HepG2 (cell line): ENCODE results near the gene RAB40C. TPM values are rescaled to one million over a fixed set of nuclear protein-coding genes. Genes with fewer than 3 reads are reported as not detected.

Source experiments
- ATAC-seq: fragments of 200-7000 bp; cut with Tn5 transposase; 3 replicates; pipeline ENCODE4 v1.9.1; 2020; ENCODE audit warnings: mild to moderate bottlenecking, moderate library complexity
- BruUV-seq: library from RNA; stranded (reverse); fragments of 400-500 nt; replicated peaks from 2 replicates; lab custom pipeline; 2021; lab: Mats Ljungman, UMichigan
- CTCF ChIA-PET: fragments of 300-600 bp; formaldehyde crosslinking; extraction: SDS; loops from one replicate; lab custom pipeline; 2021; ENCODE audit warnings: low total read pairs, inconsistent platforms, low intra/inter-chr PET ratio; lab: Yijun Ruan, JAX
- POLR2A ChIA-PET: fragments of 350-600 bp; sonication (Branson Sonifier 250); formaldehyde crosslinking; loops from one replicate; lab custom pipeline; 2020; ENCODE audit warnings: antibody characterized with exemption, inconsistent platforms; lab: Yijun Ruan, JAX
- DNase-seq: peaks from one replicate; pipeline ENCODE4 v3.0.0-alpha.2; 2015; ENCODE audit warnings: low spot score
- FAIRE-seq: peaks from 3 replicates; lab custom pipeline; 2011; peaks lifted over from hg19 to GRCh38; lab: Jason Lieb, UNC
- H2AFZ ChIP-seq: one replicate; pipeline ENCODE4 v1.6.1; 2011; ENCODE audit warnings: low read length, inconsistent platforms
- H3K27ac ChIP-seq: fragments of 300-600 bp; 3 replicates; pipeline ENCODE4 v1.8.0; 2011; ENCODE audit warnings: mixed run types, mild to moderate bottlenecking, mixed read lengths, low read length, inconsistent platforms; ENCODE audit not compliant: insufficient read depth; ENCODE audit errors: extremely low read length
- H3K27me3 ChIP-seq, 2 experiments: fragments of 200-600 bp in 1 of 2; 2 replicates in 1 of 2; 3 replicates in 1 of 2; pipeline versions ENCODE4 v1.6.0 to v1.8.0; 2011; ENCODE audit warnings: low read length in 2 of 2, mild to moderate bottlenecking in 2 of 2, moderate library complexity in 2 of 2, inconsistent platforms in 1 of 2; ENCODE audit not compliant: insufficient read depth in 2 of 2, control insufficient read depth in 1 of 2
- H3K36me3 ChIP-seq, 2 experiments: fragments of 200-600 bp in 1 of 2; replicated peaks in 1 of 2; 2 replicates in 1 of 2; 3 replicates in 1 of 2; pipeline versions ENCODE4 v1.5.1 to v1.8.0; 2011; ENCODE audit warnings: low read length in 2 of 2, inconsistent platforms in 1 of 2; ENCODE audit not compliant: insufficient read depth in 2 of 2, control insufficient read depth in 1 of 2
- H3K4me1 ChIP-seq: 2 replicates; pipeline ENCODE4 v1.5.1; 2012; ENCODE audit warnings: low read length, inconsistent platforms; ENCODE audit not compliant: insufficient read depth
- H3K4me2 ChIP-seq: 2 replicates; pipeline ENCODE4 v1.6.0; 2011; ENCODE audit warnings: low read depth, low read length, inconsistent platforms
- H3K4me3 ChIP-seq, 3 experiments: fragments of 200-600 bp in 1 of 3; sonication (generic), shearing (Covaris generic) in 1 of 3; replicated peaks in 1 of 3; 2 replicates each; pipeline ENCODE4 v1.5.1; 2011 to 2016; ENCODE audit warnings: low read length in 3 of 3, inconsistent platforms in 2 of 3, low read depth in 2 of 3, mild to moderate bottlenecking in 2 of 3, control low read depth in 1 of 3, mixed read lengths in 1 of 3; ENCODE audit not compliant: insufficient read depth in 1 of 3
- H3K79me2 ChIP-seq: one replicate; pipeline ENCODE4 v1.6.1; 2011; ENCODE audit warnings: low read length, inconsistent platforms; ENCODE audit not compliant: insufficient read depth
- H3K9ac ChIP-seq: 2 replicates; pipeline ENCODE4 v1.6.0; 2011; ENCODE audit warnings: mild to moderate bottlenecking, low read depth, low read length, inconsistent platforms; ENCODE audit not compliant: insufficient read depth
- H3K9me3 ChIP-seq: 2 replicates; pipeline ENCODE4 v1.5.1; 2012; ENCODE audit warnings: mild to moderate bottlenecking, low read length
- H4K20me1 ChIP-seq: 2 replicates; pipeline ENCODE4 v1.6.0; 2011; ENCODE audit warnings: inconsistent platforms, mild to moderate bottlenecking, low read length, moderate library complexity; ENCODE audit not compliant: insufficient read depth
- AGO2 ChIP-seq: fragments of 200-400 bp; formaldehyde crosslinking; optimal IDR thresholded peaks from 2 replicates; pipeline ENCODE3; 2017; ENCODE audit warnings: mild to moderate bottlenecking, low read depth, low read length, moderate library complexity
- FOXP1 ChIP-seq, 2 experiments: fragments of 450-650 bp in 1 of 2; IDR thresholded peaks; 2 replicates each; pipeline ENCODE4 v1.6.1; 2017 to 2018; ENCODE audit warnings: antibody characterized with exemption in 1 of 2
- GMEB1 ChIP-seq: sonication (generic); formaldehyde crosslinking; IDR thresholded peaks from 2 replicates; pipeline ENCODE4 v1.5.1; 2020; ENCODE audit warnings: missing genetic modification reagents, mild to moderate bottlenecking, borderline replicate concordance
- KLF9 ChIP-seq: IDR thresholded peaks from 2 replicates; pipeline ENCODE4 v1.6.1; 2016; ENCODE audit warnings: low read depth
- NPAS2 ChIP-seq: sonication (generic); formaldehyde crosslinking; IDR thresholded peaks from 2 replicates; pipeline ENCODE4 v1.8.0; 2022; ENCODE audit warnings: mild to moderate bottlenecking, missing genetic modification reagents, borderline replicate concordance
- NRL ChIP-seq: sonication (generic); formaldehyde crosslinking; IDR thresholded peaks from 2 replicates; pipeline ENCODE4 v1.5.0; 2020; ENCODE audit warnings: missing genetic modification reagents, mild to moderate bottlenecking, moderate library complexity, borderline replicate concordance
- RBM22 ChIP-seq: fragments of 200-400 bp; formaldehyde crosslinking; optimal IDR thresholded peaks from 2 replicates; pipeline ENCODE3; 2017; ENCODE audit warnings: mild to moderate bottlenecking, low read length, moderate library complexity
- ZKSCAN5 ChIP-seq: sonication (generic); formaldehyde crosslinking; IDR thresholded peaks from 2 replicates; pipeline ENCODE4 v1.5.1; 2020; ENCODE audit warnings: mild to moderate bottlenecking, missing genetic modification reagents
- WGBS: methylation state at CpG from one replicate; pipeline ENCODE4 v1.1.6; 2017; ENCODE audit warnings: low lambda C conversion rate; 5-methylcytosine and 5-hydroxymethylcytosine counted together
- in situ Hi-C: cut with HindIII; loops from 2 replicates; pipeline ENCODE4 v1.10.0; 2017; ENCODE audit warnings: low pct_unique_long_range_greater_than_20kb; ENCODE audit not compliant: extremely low pct_ligation_motif_present
- intact Hi-C: fragments of 100-400 bp; cut with micrococcal nuclease; formaldehyde crosslinking; loops from one replicate; pipeline ENCODE4 v1.10.0; 2022; ENCODE audit not compliant: unreplicated experiment
- polyA plus RNA-seq, 8 experiments: library from polyadenylated mRNA; depleted of rRNA in 3 of 8; stranded (reverse) in 7 of 8; unstranded in 1 of 8; fragments of >200 nt; fragmentation: Illumina TruSeq in 4 of 8; extraction: Trizol in 4 of 8; gene quantifications; 2 replicates each; pipeline versions ENCODE4 v1.2.1 to v1.2.3, GENCODE V29; 2011 to 2016; ENCODE audit warnings: low read depth in 4 of 8, missing spikeins in 1 of 8, mixed read lengths in 1 of 8; ENCODE audit not compliant: insufficient read depth in 1 of 8
- total RNA-seq, 5 experiments: library from RNA; depleted of rRNA; stranded (reverse); fragments of >200 nt; fragmentation: Illumina TruSeq; extraction: Trizol; gene quantifications; 2 replicates each; pipeline ENCODE4 v1.2.3, GENCODE V29; 2016; ENCODE audit warnings: low read depth in 1 of 5
- TF ChIP-seq, protein P1 (sequence below): fragments of 450-650 bp; IDR thresholded peaks from 2 replicates; pipeline ENCODE4 v1.6.1; 2016

RAB40C gene
- total and polyA plus RNA-seq, 2 of the 13 experiments (the other 11 are each of a cell fraction or from before 2014, with no cell fraction given): 7.7 to 11.5 TPM

GRCh38 chr16:576823-577201 is 13.1 kb upstream of the RAB40C start (continued):
- TF ChIP-seq GMEB1 (CRISPR knock-in tag) (no peak), NRL (CRISPR knock-in tag) (no peak), RBM22 (no peak)

DNA sequence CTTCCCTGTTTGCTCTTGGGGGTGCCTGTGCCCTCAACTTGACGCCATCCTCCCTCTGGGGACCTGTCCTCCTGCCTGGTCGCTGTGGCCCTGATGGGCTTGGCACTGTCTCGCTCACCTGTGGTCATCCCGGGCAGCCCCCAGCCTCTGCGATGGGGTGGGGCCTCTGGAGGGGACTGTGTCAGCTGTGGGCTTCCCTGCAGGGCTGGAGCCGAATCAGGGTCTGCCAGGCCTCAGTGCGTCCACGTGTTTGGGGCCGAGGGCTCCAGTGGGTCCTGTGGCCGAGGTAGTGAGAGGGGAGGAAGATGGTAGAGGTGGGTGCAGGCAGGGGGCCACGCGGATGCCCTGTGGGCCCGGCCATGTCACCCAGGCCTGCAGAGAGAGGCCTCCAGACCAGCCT is 12.1 kb upstream of the RAB40C start:
- FAIRE-seq: no peak
- POLR2A ChIA-PET: no interaction called here
- BruUV-seq: no TSS peak

More for the DNA sequence above, 12.1 kb upstream of the RAB40C start:
- H3K9ac ChIP-seq: no peak overlapping the region
- intact Hi-C loops (no loop called here), in situ Hi-C loops (no loop called here)
- H3K27ac ChIP-seq: no peak overlapping the region
- TF ChIP-seq KLF9 (CRISPR knock-in tag) (no peak), AGO2 (peak; percentile 59), FOXP1 (IDR thresholded peaks at IDR 0.05) (no peak), FOXP1 (CRISPR knock-in tag; IDR thresholded peaks at IDR 0.05) (no peak), NPAS2 (CRISPR knock-in tag) (no peak), ZKSCAN5 (CRISPR knock-in tag) (no peak)
- TF ChIP-seq, protein P1, sequence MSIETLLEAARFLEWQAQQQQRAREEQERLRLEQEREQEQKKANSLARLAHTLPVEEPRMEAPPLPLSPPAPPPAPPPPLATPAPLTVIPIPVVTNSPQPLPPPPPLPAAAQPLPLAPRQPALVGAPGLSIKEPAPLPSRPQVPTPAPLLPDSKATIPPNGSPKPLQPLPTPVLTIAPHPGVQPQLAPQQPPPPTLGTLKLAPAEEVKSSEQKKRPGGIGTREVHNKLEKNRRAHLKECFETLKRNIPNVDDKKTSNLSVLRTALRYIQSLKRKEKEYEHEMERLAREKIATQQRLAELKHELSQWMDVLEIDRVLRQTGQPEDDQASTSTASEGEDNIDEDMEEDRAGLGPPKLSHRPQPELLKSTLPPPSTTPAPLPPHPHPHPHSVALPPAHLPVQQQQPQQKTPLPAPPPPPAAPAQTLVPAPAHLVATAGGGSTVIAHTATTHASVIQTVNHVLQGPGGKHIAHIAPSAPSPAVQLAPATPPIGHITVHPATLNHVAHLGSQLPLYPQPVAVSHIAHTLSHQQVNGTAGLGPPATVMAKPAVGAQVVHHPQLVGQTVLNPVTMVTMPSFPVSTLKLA: no peak
- H3K27me3 ChIP-seq: no peaks in the 10 kb centered on the region
- ATAC-seq (no peak), DNase-seq (no peak)
- H3K9me3 ChIP-seq: no peaks in the 10 kb centered on the region
- WGBS: 100% methylated on average over 3 of the region's 13 CpGs
- no peaks in the 10 kb centered on the region for H3K79me2 ChIP-seq
- peaks cover 12% of the 10 kb centered on the region for H3K4me1 ChIP-seq
- CTCF ChIA-PET: no interaction called here
- H3K4me2 ChIP-seq: no peak overlapping the region
- H4K20me1 ChIP-seq: no peaks in the 10 kb centered on the region
- H3K4me3 ChIP-seq: no peak overlapping the region
- H2AFZ ChIP-seq: no peak overlapping the region
- H3K36me3 ChIP-seq: peaks cover 0 to 1% of the 10 kb centered on the region in 2 experiments; a peak in 1 of 5 replicates
